ENCODE measurements around the gene DLX5. TPM values are rescaled to one million over a fixed set of nuclear protein-coding genes. Genes with fewer than 3 reads are reported as not detected.
"Not testable (repeated sequence)": the region's sequence is repeated elsewhere in the genome, so short reads cannot be mapped to it uniquely, and the experiment has no call there.

The DLX5 gene
- total and polyA plus RNA-seq, 9 donors = 0.27 to 7.9 (median 1.0) TPM; not detected in 1

- DNase-seq = no peak
- H3K36me3 ChIP-seq = no peaks in the 10 kb centered on the region
- WGBS, 3 donors = 49 to 54% (median 51%) methylated on average over 2 of the region's 2 CpGs
- no peaks in the 10 kb centered on the region for H3K4me1 ChIP-seq (ENCODE audit: insufficient read depth)
- intact Hi-C loops (cut with DNase I) = no loop called here
- H3K27ac ChIP-seq = no peak overlapping the region
- TF ChIP-seq POLR2A (IDR thresholded peaks at IDR 0.05) (no peak), EP300 (IDR thresholded peaks at IDR 0.05) (no peak)
- TF ChIP-seq, protein P1, sequence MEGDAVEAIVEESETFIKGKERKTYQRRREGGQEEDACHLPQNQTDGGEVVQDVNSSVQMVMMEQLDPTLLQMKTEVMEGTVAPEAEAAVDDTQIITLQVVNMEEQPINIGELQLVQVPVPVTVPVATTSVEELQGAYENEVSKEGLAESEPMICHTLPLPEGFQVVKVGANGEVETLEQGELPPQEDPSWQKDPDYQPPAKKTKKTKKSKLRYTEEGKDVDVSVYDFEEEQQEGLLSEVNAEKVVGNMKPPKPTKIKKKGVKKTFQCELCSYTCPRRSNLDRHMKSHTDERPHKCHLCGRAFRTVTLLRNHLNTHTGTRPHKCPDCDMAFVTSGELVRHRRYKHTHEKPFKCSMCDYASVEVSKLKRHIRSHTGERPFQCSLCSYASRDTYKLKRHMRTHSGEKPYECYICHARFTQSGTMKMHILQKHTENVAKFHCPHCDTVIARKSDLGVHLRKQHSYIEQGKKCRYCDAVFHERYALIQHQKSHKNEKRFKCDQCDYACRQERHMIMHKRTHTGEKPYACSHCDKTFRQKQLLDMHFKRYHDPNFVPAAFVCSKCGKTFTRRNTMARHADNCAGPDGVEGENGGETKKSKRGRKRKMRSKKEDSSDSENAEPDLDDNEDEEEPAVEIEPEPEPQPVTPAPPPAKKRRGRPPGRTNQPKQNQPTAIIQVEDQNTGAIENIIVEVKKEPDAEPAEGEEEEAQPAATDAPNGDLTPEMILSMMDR (IDR thresholded peaks at IDR 0.05) = no peak
- no peak overlapping the region for H3K4me3 ChIP-seq
- H3K9me3 ChIP-seq = no peaks in the 10 kb centered on the region
- H3K27me3 ChIP-seq = no peaks in the 10 kb centered on the region
These were observed 18.6 kb upstream of the DLX5 start for GRCh38 chr7:97043281-97043680.

GRCh38 chr7:97039374-97040065 lies 14.9 kb upstream of the DLX5 start:
- DNase-seq = no peak
- no peaks in the 10 kb centered on the region for H3K36me3 ChIP-seq
- H3K9me3 ChIP-seq = no peaks in the 10 kb centered on the region
- no peak overlapping the region for H3K27ac ChIP-seq
- 73 to 79% (median 75%) methylated on average over 5 of the region's 5 CpGs for WGBS, 3 donors
- H3K27me3 ChIP-seq = no peaks in the 10 kb centered on the region
- H3K4me1 ChIP-seq (ENCODE audit: insufficient read depth) = no peaks in the 10 kb centered on the region
- H3K4me3 ChIP-seq = no peak overlapping the region
- intact Hi-C loops (cut with DNase I) = no loop called here
- TF ChIP-seq EP300 (IDR thresholded peaks at IDR 0.05) (no peak), POLR2A (IDR thresholded peaks at IDR 0.05) (no peak)
- TF ChIP-seq, protein P1 (IDR thresholded peaks at IDR 0.05) = no peak

DNA sequence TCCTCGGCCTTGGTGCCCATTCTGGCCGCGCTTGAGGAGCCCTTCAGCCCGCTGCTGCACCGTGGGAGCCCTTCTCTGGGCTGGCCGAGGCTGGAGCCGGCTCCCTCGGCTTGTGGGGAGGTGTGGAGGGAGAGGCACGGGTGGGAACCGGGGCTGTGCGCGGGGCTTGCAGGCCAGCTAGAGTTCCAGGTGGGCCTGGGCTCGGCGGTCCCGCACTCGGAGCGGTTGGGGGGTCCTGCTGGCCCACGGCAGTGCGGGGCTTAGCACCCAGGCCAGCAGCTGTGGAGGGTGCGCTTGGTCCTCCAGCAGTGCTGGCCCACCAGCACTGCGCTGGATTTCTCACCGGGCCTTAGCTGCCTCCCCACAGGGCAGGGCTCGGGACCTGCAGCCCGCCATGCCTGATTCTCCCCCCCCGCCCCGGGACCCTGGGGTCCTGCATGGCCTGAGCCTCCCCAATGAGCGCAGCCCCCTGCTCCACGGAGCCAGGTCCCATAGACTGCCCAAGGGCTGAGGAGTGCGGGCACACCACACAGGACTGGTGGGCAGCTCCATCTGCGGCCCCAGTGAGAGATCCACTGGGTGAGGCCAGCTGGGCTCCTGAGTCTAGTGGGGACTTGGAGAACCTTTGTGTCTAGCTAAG lies 9.7 kb upstream of the DLX5 start:
- H3K9me3 ChIP-seq; DNase-seq; H3K4me3 ChIP-seq; H3K27ac ChIP-seq; intact Hi-C loops (cut with DNase I); H3K4me1 ChIP-seq (ENCODE audit: insufficient read depth); H3K36me3 ChIP-seq; H3K27me3 ChIP-seq: not testable (repeated sequence)
- 90 to 92% (median 90%) methylated on average over 27 to 30 of the region's 30 CpGs for WGBS, 3 donors

- TF ChIP-seq, protein P1 (IDR thresholded peaks at IDR 0.05) = peak; percentile 75 to 87 (median 75)
- TF ChIP-seq EP300 (IDR thresholded peaks at IDR 0.05) = no peak
- Histone ChIP-seq H3K27ac (no peak overlapping the region), H3K27me3 (no peaks in the 10 kb centered on the region), H3K4me1 (ENCODE audit: insufficient read depth) (peaks cover 2% of the 10 kb centered on the region), H3K36me3 (no peaks in the 10 kb centered on the region), H3K4me3 (no peak overlapping the region), H3K9me3 (no peaks in the 10 kb centered on the region)
- 4 to 5% (median 4%) methylated on average over 23 of the region's 23 CpGs for WGBS, 3 donors
- peak; percentile 69 to 87 (median 83) for DNase-seq
- intact Hi-C loops (cut with DNase I) = loop anchor here (2.0 to 10.0 kb wide), 5 partner anchors 950 to 1303 kb away; no protein-coding TSS in a partner anchor
These were observed 3.0 kb upstream of the DLX5 start for GRCh38 chr7:97027427-97028234.
